Smooth muscle cell (in vitro differentiated cells): ENCODE data around the gene CNTN4. TPM values are rescaled to one million over a fixed set of nuclear protein-coding genes. Genes with fewer than 3 reads are reported as not detected.

Experiments
- DNase-seq: peaks from one replicate; lab custom pipeline; 2025; ENCODE audit not compliant: unreplicated experiment; lab: John Stamatoyannopoulos, UW
- H2AFZ ChIP-seq: fragments of 200-600 bp; sonication (generic); 2 replicates; pipeline ENCODE4 v1.6.0; 2016; ENCODE audit warnings: antibody characterized with exemption, low read depth, mild to moderate bottlenecking
- H3F3A ChIP-seq: fragments of 200-600 bp; sonication (generic); 2 replicates; pipeline ENCODE4 v1.6.0; 2017; ENCODE audit warnings: antibody characterized with exemption, low read depth
- H3K27ac ChIP-seq: fragments of 200-600 bp; sonication (generic); 2 replicates; pipeline ENCODE4 v1.5.1; 2016; ENCODE audit warnings: low read depth, mild to moderate bottlenecking
- H3K27me3 ChIP-seq: fragments of 200-600 bp; sonication (generic); 2 replicates; pipeline ENCODE4 v1.6.1; 2016; ENCODE audit warnings: low read depth, mild to moderate bottlenecking
- H3K36me3 ChIP-seq: fragments of 200-600 bp; sonication (generic); 2 replicates; pipeline ENCODE4 v1.5.1; 2016; ENCODE audit warnings: low read depth
- H3K4me1 ChIP-seq: fragments of 200-600 bp; sonication (generic); 2 replicates; pipeline ENCODE4 v1.5.1; 2016; ENCODE audit warnings: low read depth
- H3K4me2 ChIP-seq: fragments of 200-600 bp; sonication (generic); 2 replicates; pipeline ENCODE4 v1.6.0; 2016; ENCODE audit warnings: mild to moderate bottlenecking
- H3K4me3 ChIP-seq: fragments of 200-600 bp; sonication (generic); 2 replicates; pipeline ENCODE4 v1.5.1; 2016; ENCODE audit warnings: mild to moderate bottlenecking
- H3K79me2 ChIP-seq: fragments of 200-600 bp; sonication (generic); 2 replicates; pipeline ENCODE4 v1.6.0; 2016; ENCODE audit warnings: low read depth, mild to moderate bottlenecking
- H3K9ac ChIP-seq: fragments of 200-600 bp; sonication (generic); 2 replicates; pipeline ENCODE4 v1.6.0; 2016; ENCODE audit warnings: low read depth
- H3K9me3 ChIP-seq: fragments of 200-600 bp; sonication (generic); replicated peaks from 2 replicates; pipeline ENCODE4 v1.5.1; 2016; ENCODE audit warnings: low read depth
- H4K20me1 ChIP-seq: fragments of 200-600 bp; sonication (generic); 2 replicates; pipeline ENCODE4 v1.6.0; 2016; ENCODE audit warnings: low read depth
- CTCF ChIP-seq: fragments of 200-600 bp; sonication (generic); IDR thresholded peaks from 2 replicates; pipeline ENCODE4 v1.5.1; 2017; ENCODE audit warnings: borderline replicate concordance, mild to moderate bottlenecking, antibody characterized with exemption; ENCODE audit not compliant: insufficient read depth, poor library complexity, severe bottlenecking
- WGBS: methylation state at CpG from one replicate; pipeline ENCODE4 v1.1.7; 2016; ENCODE audit warnings: low lambda C conversion rate; 5-methylcytosine and 5-hydroxymethylcytosine counted together
- polyA plus RNA-seq: library from polyadenylated mRNA; unstranded; fragments of >200 nt; fragmentation: Nextera tagmentation; extraction: Ambion mirVana; gene quantifications from 2 replicates; pipeline ENCODE4 v1.2.1, GENCODE V29; 2016
- total RNA-seq: library from RNA; depleted of rRNA; stranded (reverse); fragments of >200 nt; gene quantifications from 2 replicates; pipeline ENCODE4 v1.2.3, GENCODE V29; 2014

CNTN4 gene
- total and polyA plus RNA-seq, 2 experiments from 2014 or later: 12.1 to 15.8 TPM

- Histone ChIP-seq H4K20me1 (no peaks in the 10 kb centered on the region), H3K9me3 (no peaks in the 10 kb centered on the region), H3K27ac (no peak overlapping the region), H3K36me3 (no peaks in the 10 kb centered on the region), H3F3A (no peaks in the 10 kb centered on the region), H3K9ac (no peak overlapping the region), H3K4me3 (no peak overlapping the region), H3K79me2 (no peaks in the 10 kb centered on the region), H3K4me1 (no peaks in the 10 kb centered on the region), H2AFZ (no peak overlapping the region), H3K27me3 (no peaks in the 10 kb centered on the region), H3K4me2 (no peak overlapping the region)
- no peak for DNase-seq
- no peak for TF ChIP-seq CTCF
- 57% methylated on average over 1 of the region's 1 CpG for WGBS
Observed at GRCh38 chr3:2993736-2994135, 895.1 kb downstream of the CNTN4 start.

DNA sequence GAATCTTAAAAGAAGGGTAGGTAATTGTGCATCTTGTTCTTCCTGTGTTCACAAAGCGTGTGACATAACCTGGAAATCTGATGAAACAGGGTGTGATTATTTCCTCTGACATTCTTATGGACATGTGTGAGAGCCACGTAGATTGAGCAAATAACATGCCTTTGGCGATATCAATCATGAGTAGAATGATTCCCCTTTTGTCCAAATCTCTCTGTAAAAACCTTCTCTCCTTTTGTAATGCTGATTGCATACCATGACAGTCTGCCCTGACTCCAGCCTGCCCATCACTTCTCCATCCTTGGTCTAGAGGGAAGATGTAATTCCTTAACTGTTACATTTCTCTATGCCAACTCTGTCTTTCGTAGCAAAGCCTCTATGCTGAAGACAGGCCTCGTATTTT is 896.5 kb downstream of the CNTN4 start:
- Histone ChIP-seq H4K20me1 (no peaks in the 10 kb centered on the region), H3K4me3 (no peak overlapping the region), H3F3A (no peaks in the 10 kb centered on the region), H3K4me2 (no peak overlapping the region), H3K27ac (no peak overlapping the region), H3K36me3 (no peaks in the 10 kb centered on the region), H3K9me3 (no peaks in the 10 kb centered on the region), H2AFZ (no peak overlapping the region), H3K27me3 (no peaks in the 10 kb centered on the region), H3K4me1 (no peaks in the 10 kb centered on the region), H3K79me2 (no peaks in the 10 kb centered on the region), H3K9ac (no peak overlapping the region)
- 89% methylated on average over 5 of the region's 5 CpGs for WGBS
- no peak for TF ChIP-seq CTCF
- no peak for DNase-seq

GRCh38 chr3:3005146-3005744 is 906.6 kb downstream of the CNTN4 start:
- no peaks in the 10 kb centered on the region for H3K36me3 ChIP-seq
- no peak overlapping the region for H3K4me3 ChIP-seq
- 89% methylated on average over 7 of the region's 7 CpGs for WGBS
- H3K4me2 ChIP-seq: no peak overlapping the region
- peaks cover 8% of the 10 kb centered on the region for H3K4me1 ChIP-seq
- no peaks in the 10 kb centered on the region for H3K9me3 ChIP-seq
- H3K9ac ChIP-seq: no peak overlapping the region
- no peaks in the 10 kb centered on the region for H3K79me2 ChIP-seq
- H2AFZ ChIP-seq: no peak overlapping the region
- DNase-seq: no peak
- no peaks in the 10 kb centered on the region for H4K20me1 ChIP-seq
- no peak for TF ChIP-seq CTCF
- H3K27ac ChIP-seq: no peak overlapping the region
- H3F3A ChIP-seq: no peaks in the 10 kb centered on the region
- H3K27me3 ChIP-seq: no peaks in the 10 kb centered on the region
